DMS153 treated with DMSO at 0.1 percent for 48 hours (cell line): ENCODE results near the gene UGT1A6.
"Not testable (repeated sequence)": the region's sequence is repeated elsewhere in the genome, so short reads cannot be mapped to it uniquely, and the experiment has no call there.

Experiments
- DNase-seq: peaks from one replicate; lab custom pipeline; 2025; ENCODE audit not compliant: unreplicated experiment; lab: John Stamatoyannopoulos, UW

Gene UGT1A6

GRCh38 chr2:233714121-233714520 lies 21.4 kb downstream of the UGT1A6 start:
- no peak for DNase-seq

DNA sequence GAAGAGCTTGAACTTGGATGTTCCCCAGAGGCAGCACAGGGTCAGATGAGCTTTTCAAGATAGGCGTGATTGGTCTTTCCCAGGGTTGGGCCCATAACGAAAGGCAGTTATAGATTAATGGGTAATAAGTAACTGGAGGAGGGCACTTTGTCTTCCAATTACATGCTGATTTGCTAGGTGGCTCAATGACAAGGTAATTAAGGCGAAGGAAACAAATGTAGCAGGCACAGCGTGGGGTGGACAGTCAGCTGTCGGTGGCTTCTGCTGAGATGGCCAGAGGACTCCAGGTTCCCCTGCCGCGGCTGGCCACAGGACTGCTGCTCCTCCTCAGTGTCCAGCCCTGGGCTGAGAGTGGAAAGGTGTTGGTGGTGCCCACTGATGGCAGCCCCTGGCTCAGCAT lies 25.9 kb downstream of the UGT1A6 start, which contains the start of gene UGT1A4:
TSS of gene UGT1A4 (plus strand) at position 185 of the 400 bp plus-strand sequence. CDS start at position 270, 85 bp downstream.
- DNase-seq = no peak

GRCh38 chr2:233728723-233729301 lies 36.1 kb downstream of the UGT1A6 start, which contains the start of gene UGT1A3:
TSS of gene UGT1A3 (plus strand) at chr2:233729042. CDS start at chr2:233729127, 85 bp downstream.
- no peak for DNase-seq

DNA sequence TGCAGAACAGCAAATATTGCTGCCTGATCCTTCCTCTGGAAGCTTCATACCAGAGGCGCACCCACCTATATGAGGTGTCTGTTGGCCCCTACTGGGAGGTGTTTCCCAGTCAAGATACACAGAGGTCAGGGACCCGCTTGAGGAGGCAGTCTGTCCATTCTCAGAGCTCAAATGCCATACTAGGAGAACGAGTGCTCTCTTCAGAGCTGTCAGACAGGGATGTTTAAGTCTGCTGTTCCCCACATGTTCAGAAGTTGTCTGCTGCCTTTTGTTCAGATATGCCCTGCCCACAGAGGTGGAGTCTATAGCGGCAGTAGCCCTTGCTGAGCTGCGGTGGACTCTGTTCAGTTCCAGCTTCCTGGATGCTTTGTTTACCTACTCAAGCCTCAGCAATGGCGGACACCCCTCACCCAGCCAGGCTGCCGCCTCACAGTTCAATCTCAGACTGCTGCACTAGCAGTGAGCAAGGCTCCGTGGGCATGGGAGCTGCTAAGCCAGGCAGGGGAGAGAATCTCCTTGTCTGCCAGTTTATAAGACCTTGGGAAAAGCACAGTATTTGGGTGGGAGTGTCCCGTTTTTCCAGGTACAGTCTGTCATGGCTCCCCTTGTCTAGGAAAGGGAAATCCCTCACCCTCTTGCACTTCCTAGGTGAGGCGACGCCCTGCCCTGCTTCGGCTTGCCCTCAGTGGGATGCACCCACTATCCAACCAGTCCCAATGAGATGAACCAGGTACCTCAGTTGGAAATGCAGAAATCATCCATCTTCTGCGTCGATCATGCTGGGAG lies 44.4 kb downstream of the UGT1A6 start:
- DNase-seq = peak; percentile 2

GRCh38 chr2:233740870-233741269 lies 48.2 kb downstream of the UGT1A6 start:
- no peak for DNase-seq

GRCh38 chr2:233743464-233744259 lies 51.0 kb downstream of the UGT1A6 start:
- no peak for DNase-seq

DNA sequence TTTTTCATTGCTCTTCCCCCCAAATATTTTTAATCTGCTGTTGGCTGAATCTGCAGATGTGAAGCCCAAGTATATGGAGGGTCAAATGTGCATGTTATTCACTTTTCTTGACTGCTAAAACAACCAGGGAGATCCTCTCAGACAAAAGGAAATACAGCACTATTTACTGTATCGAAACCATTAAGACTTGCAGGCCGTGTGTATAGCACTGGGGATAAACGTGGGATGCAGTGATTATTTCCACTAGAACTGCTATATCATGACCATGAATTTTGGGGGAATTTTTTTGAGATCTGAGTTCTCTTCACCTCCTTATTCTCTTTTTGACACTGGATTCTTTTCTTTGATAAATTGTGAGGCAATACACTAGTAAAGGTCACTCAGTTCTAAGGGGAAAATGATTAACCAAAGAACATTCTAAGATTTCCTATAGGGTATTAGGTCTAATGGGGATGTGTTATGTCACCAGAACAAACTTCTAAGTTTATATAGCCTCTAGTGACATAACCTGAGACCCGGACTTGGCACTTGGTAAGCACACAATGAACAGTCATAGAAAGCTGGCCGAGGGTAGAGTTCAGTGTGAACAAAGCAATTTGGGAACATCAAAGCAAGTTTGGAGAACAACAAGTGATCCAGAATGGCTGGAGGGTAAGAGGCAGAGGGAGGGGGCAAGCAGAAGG lies 52.5 kb downstream of the UGT1A6 start:
- no peak for DNase-seq

- not testable (repeated sequence) for DNase-seq
Measured at GRCh38 chr2:233745838-233746237, 53.1 kb downstream of the UGT1A6 start.

- no peak for DNase-seq
Measured at GRCh38 chr2:233746475-233747282, 54.0 kb downstream of the UGT1A6 start.

GRCh38 chr2:233747283-233747544 lies 54.5 kb downstream of the UGT1A6 start:
- DNase-seq = no peak

DNA sequence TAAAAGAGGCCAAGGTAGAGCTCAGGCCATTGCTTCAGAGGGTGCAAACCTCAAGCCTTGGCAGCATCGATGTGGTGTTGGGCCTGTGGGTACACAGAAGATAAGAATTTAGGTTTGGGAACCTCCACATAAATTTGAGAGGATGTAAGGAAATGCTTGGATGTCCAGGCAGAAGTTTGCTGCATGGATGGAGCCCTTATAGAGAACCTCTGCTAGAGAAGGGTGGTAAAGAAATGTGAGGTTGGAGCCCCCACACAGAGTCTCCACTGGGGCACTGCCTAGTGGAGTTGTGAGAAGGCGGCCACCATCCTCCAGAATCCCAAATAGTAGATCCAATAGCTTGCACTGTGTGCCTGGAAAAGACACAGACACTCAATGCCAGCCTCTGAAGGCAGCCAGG lies 58.0 kb downstream of the UGT1A6 start:
- DNase-seq = not testable (repeated sequence)

DNA sequence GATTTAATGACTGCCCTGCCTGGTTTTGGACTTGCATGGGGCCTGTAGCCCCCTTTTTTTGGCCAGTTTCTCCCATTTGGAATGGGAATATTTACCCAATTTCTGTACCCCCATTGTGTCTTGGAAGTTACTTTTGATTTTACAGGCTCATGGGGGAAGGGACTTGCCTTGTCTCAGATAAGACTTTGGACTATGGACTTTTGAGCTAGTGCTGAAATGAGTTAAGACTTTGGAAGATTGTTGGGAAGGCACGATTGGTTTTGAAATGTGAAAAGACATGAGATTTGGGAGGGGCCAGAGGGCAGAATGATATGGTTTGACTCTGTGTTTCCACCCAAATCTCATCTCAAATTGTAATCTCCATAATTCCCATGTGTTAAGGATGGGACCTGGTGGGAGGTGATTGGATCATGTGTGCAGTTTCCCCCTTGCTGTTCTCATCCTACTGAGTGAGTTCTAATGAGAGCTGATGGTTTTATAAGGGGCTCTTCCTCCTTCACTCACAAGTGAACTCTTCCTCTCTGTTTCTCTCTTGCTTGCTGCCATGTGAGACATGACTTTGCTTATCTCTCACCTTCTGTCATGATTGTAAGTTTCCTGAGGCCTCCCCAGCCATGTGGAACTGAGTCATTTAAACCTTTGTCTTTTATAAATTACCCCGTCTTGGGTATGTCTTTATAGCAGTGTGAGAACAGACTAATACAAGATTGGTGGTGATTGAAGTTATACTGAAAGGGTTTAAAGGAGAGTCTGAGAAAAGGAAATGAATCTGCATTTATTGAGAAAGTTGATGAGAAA lies 58.7 kb downstream of the UGT1A6 start:
- not testable (repeated sequence) for DNase-seq

DNA sequence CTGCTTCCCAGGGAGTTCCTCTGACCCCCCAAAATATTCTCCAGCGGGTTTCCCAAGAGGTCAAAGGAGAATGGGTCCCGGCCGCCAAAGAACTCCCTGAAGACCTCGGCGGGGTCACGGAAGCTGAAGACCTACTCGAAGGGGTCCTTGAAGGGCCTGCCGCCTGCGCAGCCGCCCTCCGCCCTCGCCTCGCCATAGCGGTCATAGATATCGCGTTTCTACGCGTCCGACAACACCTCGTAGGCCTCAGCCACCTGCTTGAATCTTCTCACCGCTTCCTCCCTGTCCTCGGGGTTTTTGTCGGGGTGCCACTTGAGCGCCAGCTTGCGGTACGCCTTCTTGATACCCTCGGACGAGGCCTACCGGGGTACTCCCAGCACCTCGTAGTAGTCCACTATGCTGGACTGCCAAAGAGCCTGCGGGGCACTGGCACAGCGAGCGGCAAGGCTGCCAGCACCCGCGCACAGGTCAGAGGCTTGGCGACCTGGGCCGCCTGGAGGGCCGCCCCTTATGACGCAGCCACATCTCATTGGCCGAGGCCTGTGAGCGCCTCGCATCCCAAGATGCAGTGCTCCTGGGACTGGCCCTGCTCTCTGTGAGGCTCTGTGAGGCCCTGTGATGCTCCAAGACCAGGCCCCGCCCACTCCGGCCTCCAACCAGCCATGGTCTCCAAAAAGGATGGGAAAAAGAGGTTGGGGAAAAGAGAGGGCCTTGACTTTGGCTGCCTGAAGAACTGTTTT lies 62.4 kb downstream of the UGT1A6 start:
- no peak for DNase-seq

DNA sequence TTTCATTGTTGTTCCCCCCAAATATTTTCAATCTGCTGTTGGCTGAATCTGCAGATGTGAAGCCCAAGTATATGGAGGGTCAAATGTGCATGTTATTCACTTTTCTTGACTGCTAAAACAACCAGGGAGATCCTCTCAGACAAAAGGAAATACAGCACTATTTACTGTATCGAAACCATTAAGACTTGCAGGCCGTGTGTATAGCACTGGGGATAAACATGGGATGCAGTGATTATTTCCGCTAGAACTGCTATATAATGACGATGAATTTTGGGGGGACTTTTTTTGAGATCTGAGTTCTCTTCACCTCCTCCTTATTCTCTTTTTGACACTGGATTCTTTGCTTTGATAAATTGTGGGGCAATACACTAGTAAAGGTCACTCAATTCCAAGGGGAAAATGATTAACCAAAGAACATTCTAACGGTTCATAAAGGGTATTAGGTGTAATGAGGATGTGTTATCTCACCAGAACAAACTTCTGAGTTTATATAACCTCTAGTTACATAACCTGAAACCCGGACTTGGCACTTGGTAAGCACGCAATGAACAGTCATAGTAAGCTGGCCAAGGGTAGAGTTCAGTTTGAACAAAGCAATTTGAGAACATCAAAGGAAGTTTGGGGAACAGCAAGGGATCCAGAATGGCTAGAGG lies 63.9 kb downstream of the UGT1A6 start:
- no peak for DNase-seq

DNA sequence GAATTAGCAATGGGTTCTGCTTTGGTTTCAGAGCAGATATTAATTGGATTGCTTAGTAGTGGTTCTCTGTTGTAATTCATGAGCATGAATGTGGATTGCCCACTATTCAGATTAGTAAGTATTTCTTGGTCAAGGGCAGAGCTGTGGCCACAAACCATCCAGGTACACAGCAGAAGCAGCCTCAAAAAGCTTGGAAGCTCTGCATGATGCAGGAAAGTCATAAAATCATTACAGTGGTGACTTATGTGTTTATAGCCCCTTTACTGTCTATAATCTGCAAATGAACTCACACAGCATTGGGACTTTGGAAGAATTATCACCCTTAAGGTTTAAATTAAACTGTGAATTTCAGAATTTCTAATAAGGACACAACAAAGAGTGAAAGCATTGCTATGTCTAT lies 65.5 kb downstream of the UGT1A6 start:
- no peak for DNase-seq

DNA sequence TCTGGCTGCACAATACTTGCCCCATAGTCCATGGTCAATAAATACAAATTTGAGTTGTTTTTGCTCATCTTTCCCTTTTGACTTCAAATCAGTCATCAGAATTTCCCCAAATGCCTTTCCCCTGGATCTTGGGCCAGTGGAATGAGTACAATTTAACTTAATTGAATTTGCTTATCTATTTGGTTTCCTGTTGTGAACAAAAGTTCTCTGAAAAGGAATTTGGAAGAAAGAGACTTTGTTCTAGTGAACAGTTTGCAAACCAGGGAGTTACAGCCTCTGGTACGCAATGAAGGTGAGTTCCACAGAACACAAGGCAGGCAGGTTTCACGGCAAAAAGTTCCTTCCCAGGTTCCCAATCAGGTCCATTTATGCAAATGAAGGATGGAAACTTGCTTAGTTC lies 66.2 kb downstream of the UGT1A6 start:
- no peak for DNase-seq

- no peak for DNase-seq
Measured at GRCh38 chr2:233760043-233760442, 67.4 kb downstream of the UGT1A6 start, which contains the start of gene UGT1A1. TSS of gene UGT1A1 (plus strand) at chr2:233760270. CDS start at chr2:233760288, 18 bp downstream.

GRCh38 chr2:233761040-233761769 lies 68.5 kb downstream of the UGT1A6 start:
- DNase-seq = no peak
